NCI-H510A treated with DMSO at 0.1 percent for 48 hours (cell line): Measurements from ENCODE around the gene ADNP2.

Source experiments
- DNase-seq: peaks from one replicate; lab custom pipeline; 2025; lab: John Stamatoyannopoulos, UW

The ADNP2 gene, protein sequence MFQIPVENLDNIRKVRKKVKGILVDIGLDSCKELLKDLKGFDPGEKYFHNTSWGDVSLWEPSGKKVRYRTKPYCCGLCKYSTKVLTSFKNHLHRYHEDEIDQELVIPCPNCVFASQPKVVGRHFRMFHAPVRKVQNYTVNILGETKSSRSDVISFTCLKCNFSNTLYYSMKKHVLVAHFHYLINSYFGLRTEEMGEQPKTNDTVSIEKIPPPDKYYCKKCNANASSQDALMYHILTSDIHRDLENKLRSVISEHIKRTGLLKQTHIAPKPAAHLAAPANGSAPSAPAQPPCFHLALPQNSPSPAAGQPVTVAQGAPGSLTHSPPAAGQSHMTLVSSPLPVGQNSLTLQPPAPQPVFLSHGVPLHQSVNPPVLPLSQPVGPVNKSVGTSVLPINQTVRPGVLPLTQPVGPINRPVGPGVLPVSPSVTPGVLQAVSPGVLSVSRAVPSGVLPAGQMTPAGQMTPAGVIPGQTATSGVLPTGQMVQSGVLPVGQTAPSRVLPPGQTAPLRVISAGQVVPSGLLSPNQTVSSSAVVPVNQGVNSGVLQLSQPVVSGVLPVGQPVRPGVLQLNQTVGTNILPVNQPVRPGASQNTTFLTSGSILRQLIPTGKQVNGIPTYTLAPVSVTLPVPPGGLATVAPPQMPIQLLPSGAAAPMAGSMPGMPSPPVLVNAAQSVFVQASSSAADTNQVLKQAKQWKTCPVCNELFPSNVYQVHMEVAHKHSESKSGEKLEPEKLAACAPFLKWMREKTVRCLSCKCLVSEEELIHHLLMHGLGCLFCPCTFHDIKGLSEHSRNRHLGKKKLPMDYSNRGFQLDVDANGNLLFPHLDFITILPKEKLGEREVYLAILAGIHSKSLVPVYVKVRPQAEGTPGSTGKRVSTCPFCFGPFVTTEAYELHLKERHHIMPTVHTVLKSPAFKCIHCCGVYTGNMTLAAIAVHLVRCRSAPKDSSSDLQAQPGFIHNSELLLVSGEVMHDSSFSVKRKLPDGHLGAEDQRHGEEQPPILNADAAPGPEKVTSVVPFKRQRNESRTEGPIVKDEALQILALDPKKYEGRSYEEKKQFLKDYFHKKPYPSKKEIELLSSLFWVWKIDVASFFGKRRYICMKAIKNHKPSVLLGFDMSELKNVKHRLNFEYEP

DNA sequence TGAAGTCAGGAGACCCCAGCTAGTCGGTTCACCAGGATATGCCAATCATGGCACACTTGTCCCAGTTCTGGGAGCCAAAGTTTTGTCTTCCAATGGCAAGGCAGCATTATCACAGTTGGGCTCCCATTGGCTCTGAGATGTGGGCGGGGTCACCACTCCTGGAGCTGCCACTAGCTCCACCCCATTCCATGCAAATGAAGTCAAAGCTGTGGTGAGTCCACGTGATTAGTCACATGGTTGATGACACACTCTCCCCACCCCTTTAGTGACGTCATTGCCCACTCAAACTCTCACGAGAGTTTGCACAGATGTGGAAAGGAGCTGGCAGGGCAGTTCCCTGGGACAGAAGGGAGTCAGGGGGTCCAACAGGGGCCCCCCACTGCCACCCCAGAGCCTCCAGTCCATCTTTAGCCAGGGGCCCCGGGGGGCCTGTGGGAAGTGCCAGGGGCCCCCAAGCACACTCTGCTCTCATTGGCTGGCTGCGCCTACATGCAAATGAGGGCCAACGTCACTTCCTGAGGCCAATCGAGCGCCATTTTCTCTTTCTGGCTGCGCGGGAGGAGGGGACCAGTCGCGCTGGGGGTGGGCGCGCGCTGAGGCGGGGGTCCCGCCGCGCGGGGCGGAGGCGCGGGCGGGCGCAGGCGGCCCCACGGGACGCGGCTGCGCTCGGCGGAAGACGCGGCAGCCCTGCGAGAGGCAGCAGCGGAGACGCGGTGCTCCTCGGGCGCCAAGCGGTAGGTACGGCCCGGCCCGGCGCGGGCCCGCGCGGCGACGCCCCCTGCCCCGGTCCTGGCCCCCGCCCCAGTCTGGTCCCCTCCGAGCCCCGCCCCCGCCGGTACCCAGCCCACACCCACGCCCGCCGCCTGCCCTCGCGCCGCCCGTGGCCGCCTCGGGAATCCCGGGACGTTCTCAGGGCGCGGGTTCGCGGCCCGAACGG, at the start of gene ADNP2:
ADNP2 (plus strand) TSS at position 524 of the 937 bp plus-strand sequence. CDS start 8,281 bp downstream, outside the sequence.
- peak; percentile 77 for DNase-seq

DNA sequence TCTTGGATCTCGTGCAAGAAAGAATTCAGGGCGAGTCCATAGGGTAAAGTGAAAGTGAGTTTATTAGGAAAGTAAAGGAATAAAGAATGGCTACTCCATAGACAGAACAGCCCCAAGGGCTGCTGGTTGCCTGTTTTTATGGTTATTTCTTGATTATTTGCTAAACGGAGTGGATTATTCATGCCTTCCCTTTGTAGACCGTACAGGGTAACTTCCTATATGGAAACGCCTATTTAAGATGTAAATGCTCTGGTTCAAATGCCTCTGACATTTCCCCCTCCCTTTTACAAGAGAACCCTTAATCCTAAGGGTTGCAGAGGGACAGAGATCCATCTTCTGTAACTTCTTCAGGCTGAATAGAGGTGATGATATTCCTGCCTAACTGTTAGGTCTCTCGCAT, 49.1 kb upstream of the ADNP2 start:
- no peak for DNase-seq

DNA sequence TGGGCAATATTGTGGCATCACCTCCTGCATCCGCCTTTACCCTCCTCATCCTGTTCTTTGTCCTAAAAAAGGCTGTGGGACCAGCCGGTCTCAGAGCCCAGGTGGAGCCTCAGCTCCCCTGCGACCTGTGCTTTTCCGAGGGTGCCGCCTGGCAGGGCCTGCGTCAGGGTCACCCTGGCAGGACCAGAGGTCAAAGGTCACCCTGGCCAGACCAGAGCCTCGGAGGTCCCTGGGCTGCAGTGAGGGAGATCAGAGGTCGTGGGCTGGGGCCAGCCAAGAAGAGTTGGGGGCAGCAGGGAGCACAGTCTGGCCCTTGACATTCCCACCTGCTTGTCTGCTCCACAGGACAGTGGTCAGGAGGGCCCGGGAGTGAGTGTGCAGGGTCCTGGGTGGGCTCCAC, 43.4 kb upstream of the ADNP2 start:
- DNase-seq, result no peak

DNA sequence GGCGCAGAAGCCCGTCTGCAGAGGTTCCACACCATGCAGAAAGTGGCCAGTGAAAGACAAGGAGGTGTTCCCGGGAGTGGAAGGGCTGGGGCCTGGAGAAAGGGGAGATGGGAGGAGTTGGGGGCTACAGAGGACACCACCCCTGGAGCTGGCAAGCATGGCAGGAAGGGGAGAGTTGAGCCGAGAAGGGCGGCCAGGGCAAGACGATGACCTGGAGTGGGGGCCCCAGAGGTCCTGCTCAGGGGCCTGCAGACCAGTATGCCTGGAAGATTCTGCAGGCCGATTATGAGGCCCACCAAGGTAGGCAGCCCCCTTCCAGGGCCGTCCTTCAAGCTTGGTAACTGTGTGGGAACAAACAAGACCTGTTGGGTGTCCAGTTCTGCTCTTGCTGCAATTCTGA, 41.7 kb upstream of the ADNP2 start:
- no peak for DNase-seq

DNA sequence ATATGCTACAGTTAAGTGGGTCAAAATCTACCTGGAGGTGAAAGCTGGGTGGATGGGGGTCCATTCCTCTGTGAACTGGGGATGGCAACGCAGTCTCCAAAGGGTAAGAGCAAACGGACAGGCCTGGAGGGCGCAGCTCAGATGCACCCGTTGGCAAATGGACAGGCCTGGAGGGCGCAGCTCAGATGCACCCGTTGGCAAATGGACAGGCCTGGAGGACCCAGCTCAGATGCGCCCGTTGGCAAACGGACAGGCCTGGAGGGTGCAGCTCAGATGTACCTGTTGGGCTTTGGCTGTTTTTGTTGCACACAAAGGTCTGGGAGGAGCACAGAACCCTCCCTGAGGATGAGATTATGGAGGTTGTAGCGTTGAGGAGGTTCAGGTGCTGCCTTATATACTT, 41.2 kb upstream of the ADNP2 start:
- no peak for DNase-seq

DNA sequence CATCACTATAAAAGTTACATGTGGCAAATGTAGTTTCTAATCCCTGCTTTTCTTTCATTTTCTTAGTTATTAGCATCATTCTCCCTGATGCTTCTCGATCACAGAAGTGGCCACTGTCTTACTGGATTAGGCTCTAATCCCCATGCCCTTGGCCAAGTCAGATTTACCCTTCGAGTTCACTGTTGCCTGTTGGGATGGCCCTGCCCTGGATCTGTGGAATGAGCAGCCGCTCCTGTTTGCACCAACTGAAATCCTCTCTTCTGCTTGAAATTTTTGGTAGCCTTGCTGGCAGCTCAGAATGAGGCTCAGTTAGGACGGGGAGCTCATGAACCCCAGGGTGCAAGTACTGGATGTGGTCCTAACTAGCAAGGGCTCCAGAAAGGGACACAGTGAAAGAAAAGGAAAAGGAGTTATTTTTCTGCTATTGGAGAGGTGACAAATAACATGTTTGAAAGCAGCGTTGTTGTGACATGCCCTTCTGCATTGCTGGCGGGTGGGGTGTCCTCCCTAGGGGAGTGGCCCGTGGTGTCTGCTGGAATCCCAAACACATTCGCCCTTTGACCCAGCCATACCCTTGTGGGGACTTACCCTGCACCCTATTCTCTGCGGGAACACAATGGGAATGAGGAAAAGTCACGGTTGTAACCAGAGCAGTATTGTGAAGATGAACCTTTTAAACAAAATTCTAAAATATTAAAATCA, 40.3 kb upstream of the ADNP2 start:
- DNase-seq, result no peak

DNA sequence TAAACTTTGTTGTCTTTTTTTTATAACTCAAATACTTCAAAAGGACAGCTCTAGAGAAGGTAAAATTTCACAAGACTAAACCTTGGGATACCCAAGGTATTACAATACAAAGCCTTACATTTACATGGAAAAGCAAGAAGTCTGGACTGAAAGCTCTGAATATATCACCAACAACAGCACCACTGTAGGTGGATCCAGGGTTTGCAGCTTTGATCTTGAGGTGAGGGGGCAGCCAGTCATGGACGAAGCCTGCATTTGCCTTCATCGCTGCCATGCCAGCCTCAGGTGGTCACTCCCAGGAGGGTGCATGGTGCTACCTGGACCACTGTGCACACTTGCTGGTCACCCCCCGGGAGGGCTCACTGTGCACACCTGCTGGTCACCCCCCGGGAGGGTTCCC, 38.2 kb upstream of the ADNP2 start:
- DNase-seq, result no peak

DNA sequence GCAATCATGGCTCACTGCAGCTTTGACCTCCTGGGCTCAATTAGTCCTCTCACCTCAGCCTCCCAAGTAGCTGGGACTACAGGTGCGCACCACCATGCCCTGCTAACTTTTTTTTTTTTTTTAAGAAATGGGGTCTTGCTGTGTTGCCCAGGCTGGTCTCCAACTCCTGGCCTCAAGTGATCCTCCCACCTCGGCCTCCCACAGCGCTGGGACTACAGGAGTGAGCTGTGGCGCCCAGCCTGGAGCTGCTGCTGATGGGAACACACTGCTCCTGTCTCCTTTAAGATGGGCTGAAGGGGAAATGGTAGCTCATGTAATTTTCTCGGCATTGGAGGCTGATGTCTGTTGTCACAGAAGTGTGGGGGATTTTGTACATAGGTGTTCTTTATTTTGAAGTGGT, 34.9 kb upstream of the ADNP2 start:
- DNase-seq, result no peak

DNA sequence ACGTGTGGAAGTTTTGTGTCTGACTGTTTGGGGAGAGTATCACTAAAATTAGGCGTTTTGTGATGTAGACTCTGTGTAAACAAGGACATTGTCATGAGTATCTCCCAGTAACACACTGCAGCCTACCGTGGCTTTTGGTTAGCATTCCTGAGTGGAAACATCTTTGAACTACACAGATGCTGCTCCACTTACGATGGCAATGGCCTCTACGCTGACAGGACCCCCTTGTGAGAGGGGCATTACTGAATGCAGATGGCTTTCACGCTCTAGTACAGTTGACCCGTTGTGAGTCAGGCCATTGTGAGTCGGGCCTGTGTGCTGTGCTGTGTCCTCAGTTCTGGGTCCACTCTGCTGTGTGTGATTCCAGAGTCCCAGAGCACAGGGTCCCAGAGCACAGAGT, 34.4 kb upstream of the ADNP2 start:
- DNase-seq, result no peak

DNA sequence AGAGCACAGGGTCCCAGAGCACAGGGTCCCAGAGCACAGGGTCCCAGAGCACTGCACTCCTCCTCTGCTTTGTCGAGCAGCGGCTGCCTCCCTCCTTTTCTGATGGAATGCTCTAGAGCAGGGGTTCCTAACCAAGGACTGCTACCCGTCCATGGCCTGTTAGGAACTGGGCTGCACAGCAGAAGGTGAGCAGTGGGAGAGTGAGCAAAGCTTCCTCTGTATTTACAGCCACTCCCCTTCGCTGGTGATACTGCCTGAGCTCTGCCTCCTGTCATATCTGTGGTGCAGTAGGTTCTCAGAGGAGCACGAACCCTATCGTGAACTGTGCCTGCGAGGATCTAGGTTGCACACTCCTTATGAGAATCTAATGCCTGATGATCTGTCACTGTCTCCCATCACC, 33.1 kb upstream of the ADNP2 start:
- no peak for DNase-seq

DNA sequence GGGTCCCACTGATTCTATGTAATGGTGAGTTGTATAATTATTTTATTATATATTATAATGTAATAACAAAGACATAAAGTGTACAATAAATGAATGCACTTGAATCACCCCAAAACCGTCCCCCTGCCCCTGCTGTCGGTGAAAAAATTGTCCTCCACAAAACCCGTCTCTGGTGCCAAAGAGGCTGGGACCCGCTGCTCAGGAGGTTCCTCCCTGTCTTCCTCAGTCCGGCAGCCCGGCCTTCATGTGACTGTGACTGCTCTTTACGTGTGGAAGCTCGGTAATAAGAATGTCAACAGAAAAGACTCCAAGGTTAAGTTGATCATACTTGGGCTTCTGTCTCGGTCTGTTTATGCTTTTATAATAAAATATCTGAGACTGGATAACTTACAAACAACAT, 32.7 kb upstream of the ADNP2 start:
- no peak for DNase-seq

DNA sequence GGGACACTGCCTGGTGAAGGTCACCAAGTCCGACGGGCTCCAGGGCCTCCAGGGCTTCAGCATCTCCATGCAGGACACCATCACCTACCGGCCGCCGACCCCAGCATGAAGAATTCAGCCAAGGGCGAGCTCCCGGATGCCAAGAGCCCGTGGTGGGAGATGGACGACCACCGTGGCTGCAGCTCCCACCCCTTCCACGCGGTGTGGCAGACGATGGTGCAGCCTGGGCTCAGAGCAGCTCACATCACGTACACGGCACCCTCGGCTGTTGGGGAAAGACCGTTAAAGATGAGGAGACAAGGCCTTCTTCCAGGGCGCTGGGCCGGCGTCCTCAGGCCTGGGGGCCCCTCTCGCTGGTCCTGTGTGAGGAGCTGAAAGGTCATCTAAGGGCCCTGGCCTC, 31.2 kb upstream of the ADNP2 start:
- no peak for DNase-seq

DNA sequence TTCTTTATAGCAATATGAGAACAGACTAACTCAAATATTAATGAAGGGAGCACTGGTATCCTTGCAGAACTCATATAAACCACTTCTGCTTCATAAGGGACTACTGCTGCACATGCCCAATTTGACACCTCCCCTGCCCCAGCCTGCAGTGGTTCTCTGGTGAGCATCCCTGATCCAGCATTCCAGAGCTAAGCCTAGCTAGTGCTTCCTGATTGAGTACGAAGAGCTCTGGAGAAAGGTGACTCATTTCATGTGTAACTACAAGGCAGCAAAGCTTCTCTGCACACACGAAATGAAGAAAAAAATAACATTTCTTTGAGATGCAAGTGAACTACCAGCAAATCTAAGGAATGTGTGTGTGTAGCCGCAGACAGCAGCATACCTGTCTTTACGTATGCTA, 22.8 kb upstream of the ADNP2 start:
- no peak for DNase-seq

DNA sequence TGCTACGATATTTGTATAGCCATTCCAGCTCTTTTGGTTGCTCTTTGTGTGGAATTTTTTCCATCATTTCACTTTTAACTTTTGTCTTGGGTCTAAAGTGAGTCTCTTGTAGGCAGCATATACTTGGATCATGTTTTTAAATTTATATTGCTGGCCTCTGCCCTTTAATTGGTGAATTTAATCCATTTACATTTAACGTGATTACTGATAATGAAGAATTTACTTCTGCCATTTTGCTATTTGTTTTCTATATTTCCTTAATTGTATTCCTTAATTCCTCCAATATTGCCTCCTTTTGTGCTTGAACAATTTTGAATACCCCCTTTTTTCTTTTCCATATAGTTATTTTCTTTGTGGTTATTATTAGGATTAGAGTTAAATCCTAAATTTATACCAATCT, 21.0 kb upstream of the ADNP2 start:
- DNase-seq, result no peak

DNA sequence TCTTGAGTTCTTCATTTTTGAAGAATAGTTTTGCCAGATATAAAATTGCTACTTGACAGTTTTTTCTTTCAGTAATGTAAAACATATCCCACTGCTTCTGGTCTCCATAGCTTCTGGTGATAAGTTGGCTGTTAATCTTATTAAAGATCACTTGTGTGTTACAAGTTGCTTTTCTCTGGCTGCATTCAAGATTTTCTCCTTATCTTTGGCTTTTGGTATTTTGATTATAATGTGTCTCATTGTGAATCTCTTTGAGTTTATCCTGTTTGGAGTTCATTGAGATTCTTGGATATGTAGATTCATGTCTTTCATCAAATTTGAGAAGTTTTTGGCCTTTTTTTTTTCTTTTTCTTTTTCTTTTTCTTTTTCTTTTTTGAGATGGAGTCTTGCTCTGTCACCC, 20.2 kb upstream of the ADNP2 start:
- DNase-seq, result no peak

DNA sequence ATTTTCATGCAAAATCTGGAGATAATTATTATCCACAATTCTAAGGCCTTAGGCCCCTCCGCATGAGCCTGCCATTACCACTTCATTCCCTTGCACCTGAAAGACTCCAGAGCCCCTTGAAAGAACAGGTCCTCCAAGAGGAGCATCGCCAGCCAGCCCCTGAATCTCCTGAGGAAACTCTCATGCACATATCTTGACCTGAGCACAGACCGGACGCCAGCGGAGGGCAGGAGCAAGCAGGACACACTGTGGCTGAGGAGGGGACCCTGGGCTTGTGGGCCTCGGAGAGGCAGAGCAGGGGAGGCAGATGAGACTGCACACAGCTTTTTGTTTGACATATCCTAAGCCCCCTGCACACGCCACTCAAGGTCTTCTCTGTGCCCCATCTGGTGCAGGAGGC, 13.6 kb upstream of the ADNP2 start:
- no peak for DNase-seq

DNA sequence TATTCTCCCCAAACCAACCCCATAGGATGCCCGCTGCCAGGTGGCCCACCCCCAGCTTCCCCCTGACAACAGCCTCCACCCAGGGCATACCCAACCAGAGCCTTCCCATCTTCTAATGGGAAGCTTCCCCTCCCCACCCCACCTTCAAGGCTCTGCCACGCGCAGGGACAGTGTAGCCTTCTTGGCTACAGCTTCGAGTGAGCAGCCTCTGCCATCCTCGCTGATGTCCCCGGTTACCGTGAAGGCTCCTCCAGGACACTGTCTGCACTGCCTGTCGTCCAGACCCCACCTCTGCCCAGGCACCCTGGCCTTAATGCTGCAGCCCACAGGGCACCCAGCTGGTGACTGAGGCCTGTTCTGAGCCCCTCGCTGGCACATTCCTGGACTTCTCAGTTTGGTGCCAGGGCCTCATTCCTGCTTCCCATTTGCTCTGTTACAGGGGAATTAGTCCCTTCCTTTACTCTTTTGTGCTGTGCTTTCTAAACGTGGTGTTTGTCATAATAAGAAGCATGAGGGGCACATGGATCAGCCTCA, 13.0 kb upstream of the ADNP2 start:
- no peak for DNase-seq

DNA sequence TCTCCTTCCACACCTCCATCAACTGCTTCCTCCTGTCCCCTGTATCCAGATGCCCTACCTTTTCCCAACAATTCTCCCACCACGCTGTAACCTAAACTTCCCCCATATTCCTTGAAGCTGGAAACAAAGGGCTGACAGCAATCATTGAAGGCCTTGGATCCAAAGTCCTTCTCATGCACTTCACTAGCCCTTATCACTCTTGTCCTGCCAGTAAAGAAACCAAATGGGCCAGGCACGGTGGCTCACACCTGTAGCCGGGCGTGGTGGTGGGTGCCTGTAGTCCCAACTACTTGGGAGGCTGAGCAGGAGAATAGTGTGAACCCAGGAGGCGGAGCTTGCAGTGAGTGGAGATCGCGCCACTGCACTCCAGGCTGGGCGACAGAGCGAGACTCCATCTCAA, 11.9 kb upstream of the ADNP2 start:
- DNase-seq, result no peak

DNA sequence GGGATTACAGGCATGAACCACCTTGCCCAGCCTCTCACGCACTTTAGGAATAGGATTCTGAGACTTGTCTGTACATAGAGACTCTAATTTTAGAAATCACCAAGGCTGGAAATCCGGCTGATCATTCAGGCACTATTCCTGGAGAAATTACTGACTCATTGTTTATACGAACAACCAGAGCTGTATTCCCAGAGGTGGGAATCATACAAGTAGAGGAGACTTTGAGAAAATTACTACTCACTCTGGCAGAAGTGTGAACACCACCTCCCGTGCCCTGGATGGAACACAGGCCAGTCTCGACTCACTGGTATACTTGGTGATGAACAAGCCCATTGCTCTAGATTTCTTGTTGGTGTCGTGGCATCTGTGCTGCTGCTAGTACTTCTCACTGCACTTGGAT, 5.8 kb upstream of the ADNP2 start:
- no peak for DNase-seq

DNA sequence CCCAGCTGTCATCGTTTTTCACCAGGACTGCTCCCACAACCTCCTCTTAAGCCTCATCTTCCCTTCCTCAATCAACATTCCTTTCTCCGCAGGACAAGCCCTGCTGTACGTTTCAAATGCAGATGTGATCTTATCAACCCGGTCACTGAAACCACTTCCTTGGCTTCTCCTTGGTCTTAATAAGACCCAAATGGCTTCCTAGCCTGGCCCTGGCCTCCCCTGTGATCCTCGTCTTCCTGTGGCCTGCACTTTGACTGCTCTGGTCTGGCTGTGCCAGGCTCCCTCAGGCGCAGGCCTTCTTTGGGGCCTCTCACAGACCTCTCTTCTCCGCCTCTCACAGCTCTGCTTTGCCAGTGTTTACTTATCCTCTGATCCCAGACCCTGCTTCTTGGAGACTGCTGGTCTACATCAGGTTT, 4.7 kb upstream of the ADNP2 start:
- no peak for DNase-seq
